Measurements from ENCODE around the gene NPIPB5.
"Not testable (repeated sequence)": the region's sequence is repeated elsewhere in the genome, so short reads cannot be mapped to it uniquely, and the experiment has no call there.

NPIPB5 gene

GRCh38 chr16:22510591-22510990 lies at the start of gene NPIPB5:
NPIPB5 (plus strand) TSS chr16:22510891; CDS start chr16:22513802, 2,911 bp downstream.
- not testable (repeated sequence) for DNase-seq (ENCODE audit: low read depth in 2 of 2, low spot score in 1 of 2)

- DNase-seq (ENCODE audit: low read depth in 2 of 2, low spot score in 1 of 2), result not testable (repeated sequence)
Measured at GRCh38 chr16:22468846-22469245, 41.8 kb upstream of the NPIPB5 start.

- DNase-seq (ENCODE audit: low read depth in 2 of 2, low spot score in 1 of 2), result not testable (repeated sequence)
Measured at GRCh38 chr16:22537996-22538395, 27.3 kb downstream of the NPIPB5 start.

GRCh38 chr16:22544809-22545208 lies 34.1 kb downstream of the NPIPB5 start:
- not testable (repeated sequence) for DNase-seq (ENCODE audit: low read depth in 2 of 2, low spot score in 1 of 2)

- DNase-seq (ENCODE audit: low read depth in 2 of 2, low spot score in 1 of 2), result not testable (repeated sequence)
Measured at GRCh38 chr16:22546630-22547029, 35.9 kb downstream of the NPIPB5 start.

- not testable (repeated sequence) for DNase-seq (ENCODE audit: low read depth in 2 of 2, low spot score in 1 of 2)
Measured at GRCh38 chr16:22547170-22547765, 36.6 kb downstream of the NPIPB5 start.

- DNase-seq (ENCODE audit: low read depth in 2 of 2, low spot score in 1 of 2), result not testable (repeated sequence)
Measured at GRCh38 chr16:22549853-22550252, 39.2 kb downstream of the NPIPB5 start.

GRCh38 chr16:22551143-22551542 lies 40.5 kb downstream of the NPIPB5 start:
- DNase-seq (ENCODE audit: low read depth in 2 of 2, low spot score in 1 of 2), result not testable (repeated sequence)

- not testable (repeated sequence) for DNase-seq (ENCODE audit: low read depth in 2 of 2, low spot score in 1 of 2)
Measured at GRCh38 chr16:22551651-22552050, 41.0 kb downstream of the NPIPB5 start.

- not testable (repeated sequence) for DNase-seq (ENCODE audit: low read depth in 2 of 2, low spot score in 1 of 2)
Measured at GRCh38 chr16:22556759-22557158, 46.1 kb downstream of the NPIPB5 start.

Data from stimulated activated CD8-positive, alpha-beta memory T cell treated with anti-CD3 and anti-CD28 coated beads, Interleukin-4, amount 100 ng/mL, for 1 hour (primary cell).